ENCODE results near the gene SPNS3. TPM values are rescaled to one million over a fixed set of nuclear protein-coding genes. Genes with fewer than 3 reads are reported as not detected.

The SPNS3 gene
- total RNA-seq, 3 donors from 2014 or later = 0.38 to 0.72 TPM; not detected in 1

DNA sequence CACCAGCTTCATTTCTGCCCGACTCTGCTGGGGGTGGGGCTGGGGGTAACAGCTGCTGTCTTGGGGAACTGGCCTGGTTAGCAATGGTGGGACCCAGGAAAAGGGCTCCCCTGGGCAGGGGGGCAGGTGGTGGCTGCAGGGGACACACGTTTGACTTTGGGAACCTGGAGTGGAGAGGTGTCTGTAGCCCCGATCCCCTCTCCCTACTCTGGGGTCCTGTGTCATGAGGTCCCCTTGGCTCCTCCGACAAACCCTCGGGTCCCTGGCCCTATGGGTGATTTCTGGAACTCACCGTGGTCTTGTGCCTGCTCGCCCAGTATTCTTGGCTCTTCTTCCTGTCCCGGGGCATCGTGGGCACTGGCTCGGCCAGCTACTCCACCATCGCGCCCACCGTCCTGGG lies 12.0 kb downstream of the SPNS3 start:
- intact Hi-C loops (cut with DNase I, micrococcal nuclease) = no loop called here
- no peak for ATAC-seq
- DNase-seq = peak in 1 of 3 donors; percentile 38

DNA sequence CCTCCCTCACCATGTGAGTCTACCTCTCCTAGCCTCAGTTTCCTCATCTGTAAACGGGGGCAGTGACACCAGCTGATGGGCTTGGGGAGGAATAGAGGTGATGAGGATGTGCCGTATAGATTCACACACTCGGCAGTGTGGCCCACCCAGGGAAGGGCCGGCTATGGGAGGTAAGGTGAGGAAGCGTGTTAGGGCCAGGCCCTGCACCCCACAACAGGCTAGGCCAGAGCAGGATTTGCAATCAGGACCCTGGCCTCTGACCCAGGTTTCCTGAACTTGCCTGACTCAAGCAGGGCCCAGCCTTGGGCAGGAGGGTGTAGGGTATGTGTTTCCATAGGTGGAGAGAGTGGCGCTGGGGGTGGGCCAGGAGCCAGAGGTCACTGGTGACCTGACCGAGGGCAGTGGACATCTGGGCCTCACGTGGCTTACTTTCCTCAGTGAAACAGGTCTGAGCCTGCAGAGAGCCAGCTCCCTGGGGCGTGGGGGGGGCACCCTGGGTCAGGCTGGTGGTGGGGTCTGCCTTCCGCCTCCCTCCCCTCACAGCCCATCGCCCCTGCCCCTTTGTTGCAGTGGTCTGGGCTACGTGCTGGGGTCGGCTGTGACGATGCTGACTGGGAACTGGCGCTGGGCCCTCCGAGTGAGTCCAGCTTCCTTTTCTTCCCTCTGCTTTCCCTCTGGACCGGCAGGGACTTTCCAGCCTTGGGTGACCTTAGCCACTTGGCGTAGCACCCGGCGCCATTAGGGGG lies 12.8 kb downstream of the SPNS3 start:
- Histone ChIP-seq H3K4me1 (ENCODE audit: low read depth) (peaks cover 5% of the 10 kb centered on the region), H3K4me3 (no peak overlapping the region), H3K9me3 (no peaks in the 10 kb centered on the region), H3K36me3 (ENCODE audit: low read depth) (no peaks in the 10 kb centered on the region)
- TF ChIP-seq, protein P1, sequence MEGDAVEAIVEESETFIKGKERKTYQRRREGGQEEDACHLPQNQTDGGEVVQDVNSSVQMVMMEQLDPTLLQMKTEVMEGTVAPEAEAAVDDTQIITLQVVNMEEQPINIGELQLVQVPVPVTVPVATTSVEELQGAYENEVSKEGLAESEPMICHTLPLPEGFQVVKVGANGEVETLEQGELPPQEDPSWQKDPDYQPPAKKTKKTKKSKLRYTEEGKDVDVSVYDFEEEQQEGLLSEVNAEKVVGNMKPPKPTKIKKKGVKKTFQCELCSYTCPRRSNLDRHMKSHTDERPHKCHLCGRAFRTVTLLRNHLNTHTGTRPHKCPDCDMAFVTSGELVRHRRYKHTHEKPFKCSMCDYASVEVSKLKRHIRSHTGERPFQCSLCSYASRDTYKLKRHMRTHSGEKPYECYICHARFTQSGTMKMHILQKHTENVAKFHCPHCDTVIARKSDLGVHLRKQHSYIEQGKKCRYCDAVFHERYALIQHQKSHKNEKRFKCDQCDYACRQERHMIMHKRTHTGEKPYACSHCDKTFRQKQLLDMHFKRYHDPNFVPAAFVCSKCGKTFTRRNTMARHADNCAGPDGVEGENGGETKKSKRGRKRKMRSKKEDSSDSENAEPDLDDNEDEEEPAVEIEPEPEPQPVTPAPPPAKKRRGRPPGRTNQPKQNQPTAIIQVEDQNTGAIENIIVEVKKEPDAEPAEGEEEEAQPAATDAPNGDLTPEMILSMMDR (IDR thresholded peaks at IDR 0.05) = no peak
- DNase-seq = no peak
- no peak for ATAC-seq
- intact Hi-C loops (cut with DNase I, micrococcal nuclease) = no loop called here

More for the DNA sequence above, 12.0 kb downstream of the SPNS3 start:
- no peaks in the 10 kb centered on the region for H3K36me3 ChIP-seq (ENCODE audit: low read depth)
- TF ChIP-seq, protein P1 (IDR thresholded peaks at IDR 0.05) = no peak
- no peaks in the 10 kb centered on the region for H3K9me3 ChIP-seq
- H3K4me1 ChIP-seq (ENCODE audit: low read depth) = peaks cover 5% of the 10 kb centered on the region
- no peak overlapping the region for H3K4me3 ChIP-seq

DNA sequence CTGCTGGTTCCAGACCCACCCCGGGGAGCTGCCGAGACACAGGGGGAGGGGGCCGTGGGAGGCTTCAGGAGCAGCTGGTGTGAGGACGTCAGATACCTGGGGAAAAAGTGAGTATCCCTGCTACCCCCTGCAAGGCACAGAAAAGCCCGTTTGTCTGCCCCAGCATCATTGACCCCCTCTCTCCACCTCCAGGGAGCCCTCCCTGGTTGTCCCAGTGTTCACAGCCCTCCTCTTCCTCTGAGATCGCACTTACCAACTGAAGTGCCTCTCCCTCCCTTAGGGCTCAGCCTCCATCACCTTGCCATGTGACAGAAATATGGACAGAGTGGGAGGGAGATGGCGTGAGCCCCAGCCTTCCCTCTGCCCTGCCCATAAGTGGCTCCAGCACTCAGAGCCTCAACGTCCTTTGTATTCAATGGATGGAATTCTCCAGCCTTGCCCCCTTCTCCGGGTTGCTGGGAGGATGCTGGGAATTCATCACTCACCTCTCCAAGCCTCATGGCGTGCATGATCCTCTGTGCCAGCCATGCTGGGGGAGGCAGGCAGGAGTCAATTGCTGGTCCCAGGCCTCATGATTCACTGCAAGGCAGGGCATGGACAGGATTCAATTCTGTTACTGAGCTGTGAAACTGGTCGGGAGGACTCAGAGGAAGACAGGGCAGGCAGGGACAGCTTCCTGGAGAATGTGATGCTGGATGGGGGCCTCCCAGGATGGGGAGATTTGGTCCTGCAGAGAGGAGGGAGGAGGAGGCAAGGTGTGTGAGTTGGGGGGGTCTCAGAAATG lies 14.6 kb downstream of the SPNS3 start:
- no peaks in the 10 kb centered on the region for H3K9me3 ChIP-seq
- TF ChIP-seq, protein P1 (IDR thresholded peaks at IDR 0.05) = no peak
- intact Hi-C loops (cut with DNase I, micrococcal nuclease) = no loop called here
- DNase-seq (no peak), ATAC-seq (no peak)
- no peaks in the 10 kb centered on the region for H3K36me3 ChIP-seq (ENCODE audit: low read depth)
- H3K4me3 ChIP-seq = no peak overlapping the region
- H3K4me1 ChIP-seq (ENCODE audit: low read depth) = peaks cover 5% of the 10 kb centered on the region

DNA sequence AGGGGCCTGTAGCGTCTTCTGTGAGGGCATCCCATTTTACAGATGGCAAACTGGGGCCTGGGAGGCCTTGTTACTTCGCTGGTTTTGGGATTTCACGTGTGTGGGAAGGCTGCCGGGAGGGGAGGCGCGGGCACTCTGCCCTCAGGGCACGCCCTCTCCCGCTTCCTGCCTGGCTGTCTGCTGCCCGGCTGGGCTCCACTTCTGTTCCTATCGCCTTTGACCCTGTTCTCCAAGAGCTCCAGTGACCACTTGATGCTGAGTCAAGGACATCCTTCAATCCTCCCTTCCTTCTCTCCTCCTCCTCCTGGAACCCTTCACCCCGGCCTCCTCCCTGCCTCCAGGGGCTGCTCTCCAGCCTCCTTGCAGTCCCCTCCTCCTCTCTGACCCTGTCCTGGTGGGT lies 16.0 kb downstream of the SPNS3 start:
- Histone ChIP-seq H3K36me3 (ENCODE audit: low read depth) (no peaks in the 10 kb centered on the region), H3K4me1 (ENCODE audit: low read depth) (peaks cover 12% of the 10 kb centered on the region), H3K9me3 (no peaks in the 10 kb centered on the region), H3K4me3 (no peak overlapping the region)
- TF ChIP-seq, protein P1 (IDR thresholded peaks at IDR 0.05) = no peak
- DNase-seq (peak in 2 of 3 donors; percentile 47 to 51), ATAC-seq (peak; percentile 62)
- intact Hi-C loops (cut with DNase I, micrococcal nuclease) = no loop called here

DNA sequence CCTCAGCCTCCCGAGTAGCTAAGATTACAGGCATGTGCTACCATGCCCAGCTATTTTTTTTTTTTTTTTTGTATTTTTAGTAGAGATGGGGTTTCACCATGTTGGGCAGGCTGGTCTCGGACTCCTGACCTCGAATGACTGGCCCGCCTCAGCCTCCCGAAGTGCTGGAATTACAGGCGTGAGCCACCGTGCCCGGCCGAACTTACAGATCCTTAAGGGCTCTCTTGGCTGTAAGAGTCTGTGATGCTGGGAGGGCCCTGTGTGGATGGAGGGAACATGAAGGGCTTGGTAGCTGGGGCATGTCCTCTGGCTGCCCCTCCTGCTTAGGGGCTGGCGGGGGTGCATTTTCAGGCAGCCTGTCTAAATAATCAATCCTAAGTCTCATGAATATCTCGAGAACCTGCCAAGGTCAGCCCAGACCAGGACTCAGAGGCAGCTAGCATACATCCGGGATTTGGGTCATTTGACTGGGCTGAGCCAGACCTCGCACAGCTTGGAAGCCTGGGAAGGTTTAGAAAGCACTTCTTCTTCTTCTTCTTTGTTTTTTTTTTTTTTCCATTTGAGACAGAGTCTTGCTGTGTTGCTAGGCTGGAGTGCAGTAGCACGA lies 17.1 kb downstream of the SPNS3 start:
- TF ChIP-seq, protein P1 (IDR thresholded peaks at IDR 0.05) = no peak
- H3K4me3 ChIP-seq = no peak overlapping the region
- intact Hi-C loops (cut with DNase I, micrococcal nuclease) = no loop called here
- ATAC-seq (no peak), DNase-seq (peak in 1 of 3 donors; percentile 26)
- no peaks in the 10 kb centered on the region for H3K36me3 ChIP-seq (ENCODE audit: low read depth)
- no peaks in the 10 kb centered on the region for H3K9me3 ChIP-seq
- peaks cover 12% of the 10 kb centered on the region for H3K4me1 ChIP-seq (ENCODE audit: low read depth)

Measured in mucosa of descending colon (tissue), 3 donors.